ENCODE data around the gene HSD11B1L.
"Not testable (repeated sequence)": the region's sequence is repeated elsewhere in the genome, so short reads cannot be mapped to it uniquely, and the experiment has no call there.

HSD11B1L gene

GRCh38 chr19:5703819-5704818, 23.3 kb downstream of the HSD11B1L start:
- no peak for DNase-seq

DNA sequence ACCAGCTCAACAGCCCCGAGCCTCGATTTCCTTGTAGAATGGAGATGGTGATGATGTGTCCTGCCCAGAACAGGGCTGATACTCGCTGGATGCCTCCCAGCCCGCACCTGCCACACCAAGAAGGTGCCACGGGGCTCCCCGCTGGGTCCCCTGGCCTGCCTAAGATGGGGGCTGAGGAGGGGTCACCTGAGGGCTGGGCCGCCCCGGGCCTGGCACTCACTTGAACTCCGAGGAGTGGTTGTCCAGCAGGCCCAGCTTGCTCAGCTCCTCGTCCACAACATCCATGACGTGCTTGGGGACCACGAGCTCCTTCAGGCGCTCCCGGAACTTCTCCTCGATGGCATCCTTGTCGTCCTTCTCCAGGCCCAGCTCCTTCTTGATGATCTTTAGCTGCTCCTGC, 24.7 kb downstream of the HSD11B1L start:
- no peak for DNase-seq

- no peak for DNase-seq
Measured at GRCh38 chr19:5706876-5707573, 26.2 kb downstream of the HSD11B1L start.

DNA sequence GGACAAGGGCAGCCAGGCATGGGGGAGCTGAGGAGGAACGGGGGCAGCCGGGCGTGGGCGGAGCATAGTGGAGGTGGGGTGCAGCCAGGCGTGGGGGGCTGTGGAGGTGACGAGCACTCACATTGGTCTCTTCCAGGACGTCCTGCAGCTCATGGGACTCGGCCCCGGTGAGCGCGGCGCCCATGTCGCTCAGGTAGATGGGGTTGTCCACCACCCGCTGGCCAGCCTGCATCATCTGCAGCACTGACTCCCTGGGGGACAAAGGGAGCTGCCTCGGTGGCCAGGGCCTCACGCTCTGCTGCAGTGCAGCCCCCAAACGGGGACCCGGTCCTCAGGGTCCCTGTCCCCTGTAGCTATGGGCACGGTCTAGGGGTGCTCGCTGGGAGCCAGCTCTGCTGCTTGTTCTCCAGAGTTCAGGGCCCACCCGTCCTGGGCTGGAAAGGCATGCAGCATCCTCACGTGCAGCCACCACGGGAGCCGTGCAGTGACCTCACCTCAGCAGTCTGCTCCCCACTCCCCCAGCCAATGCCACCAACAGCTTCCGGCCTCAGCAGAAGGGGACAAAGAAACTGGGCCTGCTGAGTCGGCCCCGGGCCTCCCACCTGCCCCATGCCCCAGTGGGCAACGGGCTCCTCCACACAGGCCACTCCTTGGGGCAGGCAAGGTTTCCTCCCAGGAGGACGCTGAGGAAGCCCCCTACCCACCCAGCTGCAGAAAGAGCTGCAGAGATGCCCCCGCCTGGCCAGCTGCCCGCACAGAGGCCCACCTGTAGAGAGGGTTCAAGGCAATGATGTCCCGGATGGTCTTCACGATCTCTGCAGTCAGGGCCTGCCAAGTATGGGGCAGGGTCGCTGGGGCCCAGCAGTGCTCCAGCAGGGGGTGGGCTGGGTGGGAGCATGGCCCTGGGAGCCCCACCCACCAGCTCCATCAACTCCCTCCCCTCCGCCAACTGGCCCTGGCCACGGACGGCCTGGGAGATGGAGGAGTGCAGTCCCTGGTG, 27.0 kb downstream of the HSD11B1L start:
- DNase-seq: no peak

DNA sequence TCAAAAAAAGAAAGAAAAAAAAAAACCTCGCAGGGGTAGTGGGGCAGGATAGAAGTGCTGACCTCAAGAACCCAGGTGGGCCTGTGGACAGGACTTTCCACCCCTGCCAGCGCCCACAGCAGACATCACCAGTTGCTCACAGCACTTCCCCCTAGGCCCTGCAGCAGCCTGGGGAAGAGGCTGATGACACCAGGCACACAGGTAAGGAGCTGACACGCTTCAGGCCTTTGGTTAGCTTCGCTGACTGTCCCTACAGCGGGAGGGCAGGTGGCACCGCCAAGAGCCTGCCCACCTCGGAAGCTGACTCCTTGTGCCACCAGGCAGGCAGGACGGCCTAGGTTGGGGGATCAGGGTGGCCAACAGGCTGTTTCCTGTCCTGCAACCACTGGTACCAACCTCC, 30.2 kb downstream of the HSD11B1L start:
- no peak for DNase-seq

GRCh38 chr19:5711713-5712161, 30.9 kb downstream of the HSD11B1L start:
- no peak for DNase-seq

- no peak for DNase-seq
Measured at GRCh38 chr19:5713228-5713627, 32.4 kb downstream of the HSD11B1L start.

DNA sequence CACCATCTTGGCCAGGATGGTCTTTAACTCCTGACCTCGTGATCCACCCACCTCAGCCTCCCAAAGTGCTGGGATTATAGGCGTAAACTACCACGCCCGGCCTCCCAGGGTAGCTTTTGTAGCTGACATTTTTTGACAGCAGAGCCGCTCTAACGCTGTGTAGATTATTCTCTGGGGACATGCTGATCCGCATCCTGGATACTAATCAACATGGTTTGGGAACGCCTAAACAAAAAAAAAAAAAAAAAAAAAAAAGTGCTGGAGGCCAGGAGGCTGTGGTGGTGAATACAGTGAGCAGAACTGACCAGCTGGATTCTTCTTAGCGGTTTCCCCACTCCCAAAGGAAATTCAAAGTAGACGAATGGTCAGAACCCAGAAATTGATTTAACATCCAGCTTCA, 34.0 kb downstream of the HSD11B1L start:
- DNase-seq: no peak

DNA sequence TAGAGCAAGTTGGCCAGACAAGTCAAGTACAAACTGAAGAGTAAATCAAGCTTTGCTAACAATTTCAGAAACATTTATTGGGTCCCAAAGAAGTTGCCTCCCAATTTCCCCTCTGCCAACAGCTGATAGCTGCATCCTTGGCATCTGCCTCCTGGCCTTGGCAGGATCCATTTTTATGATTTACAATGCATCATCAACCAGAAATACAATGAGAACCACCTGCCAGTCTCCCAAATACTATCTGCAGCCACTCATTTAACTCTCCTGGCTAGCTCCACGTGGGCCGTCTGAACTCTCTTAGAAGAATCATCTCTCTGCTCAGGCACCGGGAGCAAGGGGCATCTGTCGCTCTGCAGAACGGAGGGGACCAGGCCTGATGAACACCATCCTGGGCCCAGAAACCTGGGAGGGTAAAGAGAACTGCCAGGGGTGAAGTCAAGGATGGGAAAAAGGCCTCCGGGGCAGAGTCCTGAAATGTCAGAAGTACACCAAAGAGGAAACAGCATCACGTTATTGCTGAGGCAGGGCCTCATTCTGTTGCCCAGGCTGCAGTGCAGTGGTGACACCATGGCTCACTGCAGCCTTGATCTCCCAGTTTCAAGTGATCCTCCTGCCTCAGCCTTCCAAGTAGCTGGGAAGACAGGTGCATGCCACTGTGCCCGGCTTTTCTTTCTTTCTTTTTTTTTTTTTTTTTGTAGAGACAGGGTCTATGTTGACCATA, 36.5 kb downstream of the HSD11B1L start:
- DNase-seq: no peak

GRCh38 chr19:5718037-5718578, 37.3 kb downstream of the HSD11B1L start:
- peak; percentile 84 for DNase-seq

DNA sequence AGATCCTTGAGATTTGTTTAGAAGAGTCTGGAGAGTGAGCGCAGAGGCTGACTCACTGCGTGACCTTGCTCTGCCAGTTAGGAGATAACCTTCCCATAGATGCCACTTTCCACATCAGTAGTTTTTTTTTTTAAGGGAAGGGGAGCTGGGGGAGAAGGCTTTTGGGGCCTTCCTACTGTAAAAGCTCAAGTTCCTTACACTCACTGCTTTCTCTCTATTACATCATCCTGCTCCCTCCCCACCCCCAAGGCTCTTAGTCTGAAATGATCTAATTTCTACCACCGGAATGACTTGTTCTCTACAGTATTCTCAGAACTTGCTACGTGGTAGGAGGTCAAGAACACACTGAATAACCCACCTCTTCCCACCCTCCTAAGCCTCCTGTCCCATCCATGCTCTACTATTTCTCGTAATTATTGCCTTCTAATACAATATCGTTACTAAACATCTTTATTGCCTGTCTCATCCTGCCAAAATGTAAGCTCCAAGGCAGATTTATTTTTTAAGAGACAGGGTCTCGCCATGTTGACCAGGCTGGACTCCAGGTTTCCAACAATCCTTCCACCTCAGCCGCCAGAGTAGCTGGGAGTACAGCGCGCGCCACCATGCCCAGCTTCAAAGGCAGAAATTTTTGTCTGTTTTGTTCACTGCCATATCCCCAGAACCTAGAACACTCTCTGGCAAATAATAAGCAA, 37.9 kb downstream of the HSD11B1L start:
- DNase-seq: peak; percentile 78

DNA sequence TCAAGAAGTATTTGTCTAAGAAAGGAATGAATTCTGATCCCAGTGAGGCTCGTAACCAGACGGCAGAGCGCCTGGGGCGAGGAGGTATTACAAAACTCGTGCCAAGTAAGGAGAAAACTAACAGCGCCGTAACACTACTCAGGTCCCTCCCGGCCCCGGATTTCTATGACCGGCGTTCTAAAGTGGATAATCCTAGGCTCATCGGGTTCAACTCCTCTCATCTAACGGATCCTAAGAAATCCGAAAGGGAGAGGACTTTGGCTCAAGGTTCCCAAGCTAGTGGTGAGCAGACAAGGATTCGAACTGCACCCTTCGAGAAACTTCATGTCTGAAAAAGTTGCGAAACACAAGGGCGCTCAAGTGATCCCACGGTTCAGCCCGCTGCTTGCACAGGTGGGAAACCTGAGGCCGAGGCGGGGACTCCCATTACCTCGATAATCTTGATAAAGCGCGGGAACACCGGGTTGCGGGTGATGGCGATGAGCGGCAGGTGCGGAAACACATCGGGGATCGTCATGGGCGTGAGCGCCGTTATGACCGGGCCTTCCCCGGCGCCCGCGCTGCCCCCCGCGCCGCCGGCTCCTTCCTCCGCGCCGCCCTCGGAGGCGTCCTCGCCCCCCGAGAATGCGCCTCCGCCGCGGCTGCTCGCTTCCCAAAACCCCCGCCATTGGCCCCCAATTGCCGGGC, 38.6 kb downstream of the HSD11B1L start:
- peak; percentile 57 for DNase-seq

- DNase-seq: peak; percentile 99
Measured at GRCh38 chr19:5719961-5720790, 39.3 kb downstream of the HSD11B1L start, which contains the start of the genes CATSPERD and LONP1. Gene CATSPERD (plus strand): TSS chr19:5720637. CDS start chr19:5720738, 101 bp downstream. Gene LONP1 (minus strand): TSS chr19:5720146. CDS start chr19:5720132, 14 bp downstream.

GRCh38 chr19:5727453-5728050, 46.7 kb downstream of the HSD11B1L start:
- DNase-seq: no peak

DNA sequence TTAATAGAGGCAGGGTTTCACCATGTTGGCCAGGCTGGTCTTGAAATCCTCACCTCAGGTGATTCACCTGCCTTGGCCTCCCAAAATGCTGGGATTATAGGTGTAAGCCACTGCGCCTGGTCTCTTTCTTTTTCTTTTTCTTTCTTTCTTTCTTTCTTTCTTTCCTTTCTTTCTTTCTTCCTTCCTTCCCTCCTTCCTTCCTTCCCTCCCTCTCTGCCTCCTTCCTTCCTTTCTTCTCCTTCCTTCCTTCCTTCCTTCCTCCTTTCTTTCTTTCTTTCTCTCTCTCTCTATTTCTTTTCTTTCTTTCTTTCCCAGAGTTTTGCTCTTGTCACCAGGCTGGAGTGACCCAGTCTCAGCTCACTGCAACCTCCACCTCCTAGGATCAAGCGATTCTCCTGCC, 52.3 kb downstream of the HSD11B1L start:
- not testable (repeated sequence) for DNase-seq
